HG03442 (cell line): ENCODE data around the gene ABHD17C.
"Not testable (repeated sequence)": the region's sequence is repeated elsewhere in the genome, so short reads cannot be mapped to it uniquely, and the experiment has no call there.

ENCODE experiments used
- ATAC-seq: cut with Tn5 transposase; IDR thresholded peaks from one replicate; pipeline ENCODE4 v1.9.1; 2021; ENCODE audit warnings: mild to moderate bottlenecking, moderate library complexity; ENCODE audit not compliant: unreplicated experiment

The ABHD17C gene

GRCh38 chr15:80760960-80761359 lies 65.8 kb downstream of the ABHD17C start:
- ATAC-seq: no peak

DNA sequence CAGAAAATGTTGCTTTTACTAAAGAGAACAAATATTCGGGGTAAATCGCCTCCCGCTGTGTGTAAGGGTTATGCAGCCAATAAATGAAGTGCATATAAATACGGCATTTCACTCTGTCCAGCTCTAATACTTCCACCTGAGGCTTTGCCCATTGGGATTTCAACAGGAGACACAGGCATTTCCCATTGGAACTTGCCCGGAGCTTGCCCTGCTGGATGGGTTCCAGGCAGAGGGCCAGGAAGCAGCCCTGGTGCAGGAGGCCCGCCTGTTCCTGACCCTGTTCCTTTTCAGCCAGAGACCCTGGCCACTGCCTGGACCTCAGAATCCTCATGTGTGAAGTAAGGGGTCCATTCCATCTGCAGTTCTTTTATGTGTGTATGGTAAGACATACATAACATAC lies 66.6 kb downstream of the ABHD17C start:
- ATAC-seq: no peak

- not testable (repeated sequence) for ATAC-seq
These were observed 68.1 kb downstream of the ABHD17C start for GRCh38 chr15:80763235-80763634.

GRCh38 chr15:80764535-80764934 lies 69.4 kb downstream of the ABHD17C start:
- no peak for ATAC-seq

- ATAC-seq: no peak
These were observed 71.2 kb downstream of the ABHD17C start for GRCh38 chr15:80766275-80766674.

GRCh38 chr15:80768158-80768557 lies 73.0 kb downstream of the ABHD17C start:
- ATAC-seq: no peak

GRCh38 chr15:80769153-80769828 lies 74.2 kb downstream of the ABHD17C start:
- ATAC-seq: no peak

GRCh38 chr15:80769829-80770705 lies 75.0 kb downstream of the ABHD17C start:
- no peak for ATAC-seq

DNA sequence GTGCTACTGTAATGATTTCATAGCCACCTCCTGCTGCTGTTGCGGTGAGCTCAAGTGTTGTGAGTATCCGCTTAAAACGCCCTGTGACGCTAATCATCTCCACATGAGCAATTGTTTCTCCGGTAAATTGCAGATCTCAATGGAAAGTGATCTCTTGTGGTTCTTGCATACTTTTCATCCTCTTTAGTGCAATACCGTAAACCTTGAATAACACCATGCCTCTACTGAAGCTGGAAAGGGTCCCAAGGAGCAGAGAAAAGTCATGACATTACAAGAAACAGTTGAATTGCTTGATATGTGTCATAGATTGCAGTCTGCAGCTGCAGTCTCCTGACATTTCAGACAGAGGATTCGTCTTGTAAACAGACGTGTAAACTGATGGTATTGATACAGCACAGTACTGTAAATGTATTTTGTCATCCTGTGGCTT lies 78.0 kb downstream of the ABHD17C start:
- no peak for ATAC-seq

GRCh38 chr15:80773792-80774352 lies 78.8 kb downstream of the ABHD17C start:
- ATAC-seq: no peak

- no peak for ATAC-seq
These were observed 79.4 kb downstream of the ABHD17C start for GRCh38 chr15:80774486-80774885.

DNA sequence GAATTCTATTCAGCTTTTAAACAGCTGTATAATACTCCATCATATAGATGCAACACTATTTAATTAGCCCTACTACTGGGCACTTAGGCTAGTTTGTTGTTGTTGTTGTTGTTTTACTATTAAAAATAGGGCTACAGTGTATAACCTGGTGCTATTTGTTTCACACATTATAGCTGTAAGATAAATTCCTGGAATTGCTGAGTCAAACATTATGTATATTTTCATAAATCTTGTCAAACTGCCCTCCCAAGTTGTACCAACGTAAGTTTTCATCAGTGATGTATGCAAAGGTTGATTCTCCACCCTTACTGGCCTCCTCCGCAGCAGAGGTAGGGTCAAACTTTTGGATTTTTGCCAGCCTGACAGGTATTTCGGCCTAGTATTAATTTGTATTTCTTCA lies 80.2 kb downstream of the ABHD17C start:
- no peak for ATAC-seq

DNA sequence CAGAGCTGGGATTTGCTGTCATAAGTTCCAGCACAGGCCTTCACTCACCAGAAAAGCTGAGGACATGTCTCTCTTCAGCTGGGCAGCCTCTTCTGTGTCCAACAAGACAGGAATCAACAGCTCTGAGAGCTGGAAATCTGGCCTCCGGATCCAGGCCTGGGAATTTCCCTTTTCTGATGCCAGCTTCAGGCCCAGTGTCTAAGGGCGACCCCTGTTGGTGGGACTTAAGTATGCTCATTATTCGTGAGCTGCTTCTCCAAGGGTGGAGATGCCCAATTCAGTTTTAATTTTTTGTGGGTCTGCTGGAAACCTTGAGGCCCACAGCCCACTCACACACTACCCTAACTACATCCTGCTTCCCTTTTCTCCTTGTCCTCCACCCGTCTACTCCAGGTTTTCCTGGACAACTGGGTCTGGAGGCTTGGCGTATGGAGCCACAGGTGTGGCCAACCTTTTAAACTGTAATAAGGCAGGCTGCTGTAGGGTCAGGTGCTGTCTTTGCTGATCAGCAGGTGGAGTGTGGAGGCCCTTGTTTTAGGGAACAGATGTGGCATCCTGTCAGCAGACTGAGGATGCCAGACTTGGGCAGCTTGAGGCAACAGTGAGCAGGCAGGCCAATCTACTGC lies 81.4 kb downstream of the ABHD17C start:
- ATAC-seq: no peak

DNA sequence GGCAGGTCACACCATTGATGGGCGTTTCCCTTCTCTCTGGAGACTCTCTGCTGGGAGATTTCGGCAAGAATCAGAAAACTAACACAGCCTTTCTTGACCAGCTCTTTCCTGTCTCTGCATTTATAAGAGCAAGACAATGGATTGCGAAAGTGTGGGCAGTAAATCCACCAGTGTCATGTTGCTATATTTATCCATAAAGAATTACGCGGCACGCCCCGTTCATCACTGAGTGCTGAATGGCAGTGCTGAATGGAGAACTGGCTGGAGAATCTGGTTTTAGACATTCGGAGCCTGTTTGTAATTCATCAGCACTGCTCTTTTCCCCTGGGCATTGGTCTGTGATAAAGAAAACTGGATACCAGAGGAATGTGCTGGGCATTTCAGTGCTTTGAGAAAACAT lies 82.0 kb downstream of the ABHD17C start:
- no peak for ATAC-seq

GRCh38 chr15:80777826-80778620 lies 82.9 kb downstream of the ABHD17C start:
- no peak for ATAC-seq

DNA sequence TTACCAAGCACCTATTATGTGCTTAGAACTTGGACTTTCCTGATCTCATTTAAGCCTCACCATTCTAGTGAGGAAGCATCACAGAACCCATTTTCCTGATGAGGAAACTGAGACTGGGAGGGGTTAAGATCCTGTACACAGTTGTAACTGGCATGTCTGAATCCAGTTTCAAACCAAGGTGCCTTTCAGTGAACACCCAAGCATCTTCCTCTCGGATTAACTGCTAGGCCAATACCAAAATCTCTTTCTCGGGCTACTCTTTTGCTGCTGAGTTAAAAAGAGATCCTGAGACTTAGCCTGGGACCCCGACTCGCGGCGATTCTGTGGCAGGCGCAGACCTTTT lies 83.5 kb downstream of the ABHD17C start:
- ATAC-seq: no peak

- no peak for ATAC-seq
These were observed 84.0 kb downstream of the ABHD17C start, which contains the start of gene CEMIP for GRCh38 chr15:80778964-80779657. Gene CEMIP (plus strand): TSS chr15:80779370. CDS start chr15:80873880, 94,510 bp downstream.

GRCh38 chr15:80779658-80780415 lies 84.7 kb downstream of the ABHD17C start:
- no peak for ATAC-seq
